Right atrium auricular region (tissue), 2 donors: ENCODE data around the gene RFX5. TPM values are rescaled to one million over a fixed set of nuclear protein-coding genes. Genes with fewer than 3 reads are reported as not detected.
"Not testable (repeated sequence)": the region's sequence is repeated elsewhere in the genome, so short reads cannot be mapped to it uniquely, and the experiment has no call there.

ENCODE experiments used
- DNase-seq: peaks from one replicate; pipeline ENCODE4 v3.0.0-alpha.2; 2019; ENCODE audit warnings: low spot score
- H3K27ac ChIP-seq, 2 donors: fragments of 200-600 bp; sonication (generic); 1 replicate in 1 of 2; 2 replicates in 1 of 2; pipeline ENCODE4 v1.5.1; 2016 to 2019
- H3K27me3 ChIP-seq, 2 donors: fragments of 200-600 bp; sonication (generic); one replicate each; pipeline versions ENCODE4 v1.5.1 to v1.6.0; 2017 to 2019
- H3K36me3 ChIP-seq: fragments of 200-600 bp; sonication (generic); one replicate; pipeline ENCODE4 v1.5.1; 2016
- H3K4me1 ChIP-seq, 2 donors: fragments of 200-600 bp; sonication (generic); one replicate each; pipeline versions ENCODE4 v1.5.1 to v1.6.0; 2017 to 2019
- H3K4me3 ChIP-seq, 2 donors: fragments of 200-600 bp; sonication (generic); 1 replicate in 1 of 2; 2 replicates in 1 of 2; pipeline ENCODE4 v1.5.1; 2017 to 2019; ENCODE audit warnings: mild to moderate bottlenecking in 1 of 2, moderate library complexity in 1 of 2
- H3K9me3 ChIP-seq, 2 donors: fragments of 200-600 bp; sonication (generic); one replicate each; pipeline ENCODE4 v1.5.1; 2019
- total RNA-seq, 2 donors: library from RNA; depleted of rRNA; stranded (reverse); fragments of >200 nt; gene quantifications; one replicate each; pipeline ENCODE4 v1.1.0, GENCODE V29; 2016
- TF ChIP-seq, protein P1 (sequence below), 2 donors: fragments of 200-600 bp; sonication (generic); IDR thresholded peaks; one replicate each; pipeline ENCODE4 v1.5.1; 2019; ENCODE audit warnings: antibody characterized with exemption in 2 of 2

Gene RFX5
- total RNA-seq, 2 donors from 2014 or later, result 17.9 to 20.2 TPM

- TF ChIP-seq, protein P1, sequence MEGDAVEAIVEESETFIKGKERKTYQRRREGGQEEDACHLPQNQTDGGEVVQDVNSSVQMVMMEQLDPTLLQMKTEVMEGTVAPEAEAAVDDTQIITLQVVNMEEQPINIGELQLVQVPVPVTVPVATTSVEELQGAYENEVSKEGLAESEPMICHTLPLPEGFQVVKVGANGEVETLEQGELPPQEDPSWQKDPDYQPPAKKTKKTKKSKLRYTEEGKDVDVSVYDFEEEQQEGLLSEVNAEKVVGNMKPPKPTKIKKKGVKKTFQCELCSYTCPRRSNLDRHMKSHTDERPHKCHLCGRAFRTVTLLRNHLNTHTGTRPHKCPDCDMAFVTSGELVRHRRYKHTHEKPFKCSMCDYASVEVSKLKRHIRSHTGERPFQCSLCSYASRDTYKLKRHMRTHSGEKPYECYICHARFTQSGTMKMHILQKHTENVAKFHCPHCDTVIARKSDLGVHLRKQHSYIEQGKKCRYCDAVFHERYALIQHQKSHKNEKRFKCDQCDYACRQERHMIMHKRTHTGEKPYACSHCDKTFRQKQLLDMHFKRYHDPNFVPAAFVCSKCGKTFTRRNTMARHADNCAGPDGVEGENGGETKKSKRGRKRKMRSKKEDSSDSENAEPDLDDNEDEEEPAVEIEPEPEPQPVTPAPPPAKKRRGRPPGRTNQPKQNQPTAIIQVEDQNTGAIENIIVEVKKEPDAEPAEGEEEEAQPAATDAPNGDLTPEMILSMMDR (IDR thresholded peaks at IDR 0.05), result no peak
- no peaks in the 10 kb centered on the region for H3K27me3 ChIP-seq
- no peak for DNase-seq
- no peak overlapping the region for H3K27ac ChIP-seq
- H3K9me3 ChIP-seq, result no peaks in the 10 kb centered on the region
- peaks cover 0 to 26% of the 10 kb centered on the region in 2 donors for H3K4me1 ChIP-seq
- H3K4me3 ChIP-seq, result no peak overlapping the region
- H3K36me3 ChIP-seq, result peaks cover 25% of the 10 kb centered on the region
Measured at GRCh38 chr1:151364996-151365395, 17.9 kb upstream of the RFX5 start.

- H3K4me1 ChIP-seq, result peaks cover 0 to 2% of the 10 kb centered on the region in 2 donors
- TF ChIP-seq, protein P1 (IDR thresholded peaks at IDR 0.05), result no peak
- H3K36me3 ChIP-seq, result peaks cover 25% of the 10 kb centered on the region
- DNase-seq, result no peak
- H3K27ac ChIP-seq, result no peak overlapping the region
- H3K27me3 ChIP-seq, result no peaks in the 10 kb centered on the region
- H3K4me3 ChIP-seq, result no peak overlapping the region
- H3K9me3 ChIP-seq, result no peaks in the 10 kb centered on the region
Measured at GRCh38 chr1:151362308-151363155, 15.5 kb upstream of the RFX5 start.

GRCh38 chr1:151361883-151362282, 14.8 kb upstream of the RFX5 start:
- no peak overlapping the region for H3K27ac ChIP-seq
- no peaks in the 10 kb centered on the region for H3K27me3 ChIP-seq
- H3K9me3 ChIP-seq, result no peaks in the 10 kb centered on the region
- no peaks in the 10 kb centered on the region for H3K4me1 ChIP-seq
- H3K36me3 ChIP-seq, result peaks cover 25% of the 10 kb centered on the region
- DNase-seq, result no peak
- no peak overlapping the region for H3K4me3 ChIP-seq
- TF ChIP-seq, protein P1 (IDR thresholded peaks at IDR 0.05), result no peak

GRCh38 chr1:151356696-151357095, 9.6 kb upstream of the RFX5 start:
- H3K27me3 ChIP-seq, result no peaks in the 10 kb centered on the region
- TF ChIP-seq, protein P1 (IDR thresholded peaks at IDR 0.05), result no peak

GRCh38 chr1:151352021-151352718, 5.1 kb upstream of the RFX5 start:
- TF ChIP-seq, protein P1 (IDR thresholded peaks at IDR 0.05), result no peak
- H3K9me3 ChIP-seq, result no peaks in the 10 kb centered on the region
- peaks cover 0 to 4% of the 10 kb centered on the region in 2 donors for H3K4me1 ChIP-seq
- H3K4me3 ChIP-seq, result no peak overlapping the region
- no peaks in the 10 kb centered on the region for H3K27me3 ChIP-seq
- DNase-seq, result no peak
- H3K27ac ChIP-seq, result no peak overlapping the region
- H3K36me3 ChIP-seq, result no peaks in the 10 kb centered on the region

More at GRCh38 chr1:151356696-151357095, 9.6 kb upstream of the RFX5 start:
- DNase-seq, result no peak
- no peaks in the 10 kb centered on the region for H3K36me3 ChIP-seq
- no peak overlapping the region for H3K27ac ChIP-seq
- H3K4me1 ChIP-seq, result no peaks in the 10 kb centered on the region
- no peak overlapping the region for H3K4me3 ChIP-seq
- H3K9me3 ChIP-seq, result no peaks in the 10 kb centered on the region

- not testable (repeated sequence) for H3K4me3 ChIP-seq, H3K27ac ChIP-seq, H3K27me3 ChIP-seq, DNase-seq, H3K9me3 ChIP-seq, H3K36me3 ChIP-seq
- peaks cover 0 to 17% of the 10 kb centered on the region in 2 donors for H3K4me1 ChIP-seq
Measured at GRCh38 chr1:151350323-151350722, 3.3 kb upstream of the RFX5 start.
